HG02759 (cell line): ENCODE measurements around the gene EEFSEC.

Source experiments
- ATAC-seq: cut with Tn5 transposase; IDR thresholded peaks from one replicate; pipeline ENCODE4 v1.9.1; 2021; ENCODE audit warnings: mild to moderate bottlenecking, moderate library complexity; ENCODE audit not compliant: unreplicated experiment

EEFSEC gene

DNA sequence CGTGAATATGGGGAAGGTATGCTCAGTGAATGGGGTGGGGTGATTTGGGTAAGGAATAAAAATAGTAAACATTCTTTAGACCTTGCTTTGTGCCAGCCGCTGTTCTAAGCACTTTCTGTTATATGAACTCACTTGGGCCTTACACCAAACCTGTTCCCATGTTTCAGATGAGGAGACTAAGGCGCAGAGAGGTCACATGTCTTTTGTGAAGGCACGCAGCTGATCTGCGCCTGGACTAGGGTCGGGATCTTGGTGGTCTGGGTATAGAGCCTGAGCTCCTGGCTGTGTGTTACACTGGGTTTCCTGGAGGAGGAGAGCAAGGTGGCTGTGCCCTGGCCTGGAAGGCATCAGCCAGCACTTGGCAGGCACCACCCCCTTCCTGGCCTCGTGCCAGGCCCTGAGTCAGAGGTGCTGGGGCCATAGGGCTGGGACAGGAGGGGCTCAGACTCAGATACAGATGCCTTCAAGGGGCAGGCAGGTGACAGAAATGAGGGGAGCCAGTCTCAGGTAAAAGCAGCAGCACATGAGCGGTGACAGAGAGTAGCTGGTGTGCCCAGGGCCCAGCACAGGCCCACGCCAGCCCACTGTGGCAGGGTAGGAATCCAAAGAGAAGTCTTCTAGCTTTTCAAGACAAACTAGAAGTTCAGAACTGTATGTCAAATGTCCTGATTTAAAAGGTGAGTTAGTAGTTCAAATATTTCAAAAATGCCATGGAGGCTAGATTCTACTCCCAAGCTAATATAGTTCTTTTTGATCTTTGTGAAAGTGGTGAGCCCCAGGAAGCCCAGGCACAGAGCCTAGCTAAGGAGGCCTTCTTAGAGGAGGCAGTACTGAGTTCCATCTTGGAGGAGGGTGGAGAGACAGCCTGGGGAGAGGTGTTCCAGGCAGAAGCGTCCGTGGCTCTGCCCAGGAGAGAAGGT, 230.3 kb downstream of the EEFSEC start:
- ATAC-seq: no peak

DNA sequence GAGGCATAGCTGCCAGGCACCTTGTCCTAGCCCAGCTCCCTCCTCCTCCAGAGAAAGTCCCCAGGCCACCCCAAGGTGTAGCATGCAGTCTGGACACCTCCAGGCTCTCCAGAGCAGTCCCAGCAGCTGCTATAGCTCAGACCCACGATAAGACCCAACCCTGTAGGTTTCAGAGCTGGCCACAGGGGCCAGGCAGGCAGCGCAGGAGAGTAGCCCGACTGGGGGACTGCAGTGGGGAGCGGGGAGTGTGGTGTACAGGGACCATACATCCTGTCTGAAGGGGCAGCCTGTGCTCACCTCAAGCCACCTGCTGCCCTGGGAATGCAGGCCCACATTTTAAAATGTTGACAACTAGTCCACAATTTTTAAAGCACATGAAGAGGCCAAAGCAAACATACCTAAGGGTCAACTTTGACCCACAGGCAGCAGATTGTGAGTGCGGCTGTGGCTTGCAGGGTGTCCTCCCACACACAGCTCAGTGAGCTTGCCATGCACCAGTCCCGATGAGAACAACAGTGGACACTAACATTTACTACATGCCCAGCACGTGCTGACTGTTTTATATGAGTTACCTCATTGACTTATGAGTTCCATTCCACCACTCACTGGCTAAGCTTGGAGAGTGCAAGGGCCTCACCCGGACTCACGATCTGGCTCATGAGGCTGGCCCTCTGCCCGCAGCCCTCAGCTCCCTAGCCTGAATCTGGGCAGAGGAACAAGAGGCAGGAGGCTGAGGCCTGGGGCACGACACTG, 232.0 kb downstream of the EEFSEC start:
- no peak for ATAC-seq

DNA sequence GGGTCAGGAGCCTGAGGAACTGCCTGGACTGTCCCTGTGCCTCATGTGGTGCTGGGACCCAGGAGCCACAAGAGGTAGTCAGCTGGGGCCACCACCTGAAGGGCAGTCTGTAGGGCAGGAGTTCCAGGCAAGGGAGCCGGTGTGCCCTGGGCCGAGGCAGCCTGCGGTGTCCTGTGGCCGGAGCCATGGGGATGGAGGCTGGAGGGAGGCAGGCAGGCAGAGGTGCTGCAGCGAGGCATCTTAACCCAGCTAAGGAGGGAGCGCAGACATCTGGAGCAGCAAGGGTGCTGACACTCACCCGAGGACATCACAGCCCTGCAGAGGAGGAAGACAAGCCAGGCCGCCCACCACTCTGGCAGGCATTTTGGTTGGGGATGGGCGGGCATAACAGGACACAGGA, 235.7 kb downstream of the EEFSEC start:
- no peak for ATAC-seq

DNA sequence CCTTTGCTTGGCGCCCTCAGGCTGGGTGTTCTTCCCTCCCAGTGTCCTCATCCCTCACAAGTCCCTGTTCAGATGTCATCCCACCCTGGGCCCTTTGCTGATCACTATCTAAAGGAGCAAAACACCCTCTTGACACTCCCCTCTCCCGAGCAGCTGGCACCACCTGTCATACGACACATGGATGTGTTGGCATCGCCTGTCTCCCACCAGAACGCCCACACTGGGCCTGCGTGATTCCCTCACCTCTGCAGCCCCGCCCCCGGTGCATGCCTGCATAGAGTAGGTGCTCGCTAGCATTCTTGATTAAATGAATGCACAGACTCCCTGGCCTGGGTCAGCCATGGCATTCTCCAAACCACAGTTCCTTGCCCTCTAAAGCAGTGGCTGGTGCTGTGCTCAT, 237.6 kb downstream of the EEFSEC start:
- no peak for ATAC-seq

DNA sequence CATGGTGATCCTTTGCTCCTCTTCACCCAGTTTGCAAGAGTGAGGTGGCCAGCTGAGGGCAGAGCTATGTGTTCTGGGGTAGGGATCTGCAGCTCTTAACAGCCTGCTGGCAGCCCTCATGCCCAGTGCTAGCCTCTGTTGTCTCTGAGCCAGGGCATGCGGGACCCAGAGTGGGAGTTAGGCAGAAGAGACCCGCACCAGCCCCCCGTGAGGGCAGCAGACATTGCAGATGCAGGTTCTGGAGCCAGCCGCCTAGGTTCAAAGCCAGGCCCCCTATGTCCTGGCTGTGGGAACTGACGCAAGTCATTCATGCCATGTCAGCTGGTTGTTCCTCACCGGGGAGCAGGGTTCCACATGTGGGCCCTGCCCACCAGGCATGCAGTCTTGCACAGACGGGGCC, 238.7 kb downstream of the EEFSEC start:
- no peak for ATAC-seq

DNA sequence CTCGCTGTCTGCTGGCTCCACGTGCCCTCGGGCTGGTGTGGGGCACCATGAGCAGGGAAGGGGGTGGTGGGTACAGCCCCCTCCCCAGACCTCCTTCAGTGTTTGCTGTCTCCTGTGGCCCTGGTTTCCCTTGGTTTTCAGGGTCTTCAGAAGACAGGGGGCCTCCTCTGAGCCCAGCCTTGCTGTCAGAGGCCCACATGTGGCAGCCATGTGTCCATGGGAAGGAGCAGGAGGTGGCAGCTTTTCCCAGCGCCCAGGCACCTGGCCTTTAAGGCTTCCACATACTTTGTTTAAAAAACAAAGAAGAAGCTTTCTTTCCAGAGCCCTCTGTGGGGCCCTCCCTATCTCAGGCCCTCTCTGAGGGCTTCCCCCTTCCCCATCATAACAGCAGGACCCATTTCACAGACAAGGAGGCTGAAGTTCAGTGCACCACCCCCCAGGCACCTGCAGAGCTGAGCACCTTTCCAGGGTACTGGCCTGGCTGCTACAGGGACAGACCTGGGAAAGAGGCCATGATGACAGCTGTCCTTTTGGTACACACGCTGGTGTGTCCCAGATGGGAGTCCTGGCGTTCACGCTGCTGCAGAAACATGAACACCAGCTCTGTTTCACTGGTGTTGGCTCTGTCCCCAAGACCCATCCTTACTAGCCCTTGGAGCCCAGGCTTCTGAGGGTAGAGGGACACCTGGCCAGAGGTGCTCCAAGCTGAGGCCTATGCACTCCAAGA, 239.7 kb downstream of the EEFSEC start:
- ATAC-seq: no peak

DNA sequence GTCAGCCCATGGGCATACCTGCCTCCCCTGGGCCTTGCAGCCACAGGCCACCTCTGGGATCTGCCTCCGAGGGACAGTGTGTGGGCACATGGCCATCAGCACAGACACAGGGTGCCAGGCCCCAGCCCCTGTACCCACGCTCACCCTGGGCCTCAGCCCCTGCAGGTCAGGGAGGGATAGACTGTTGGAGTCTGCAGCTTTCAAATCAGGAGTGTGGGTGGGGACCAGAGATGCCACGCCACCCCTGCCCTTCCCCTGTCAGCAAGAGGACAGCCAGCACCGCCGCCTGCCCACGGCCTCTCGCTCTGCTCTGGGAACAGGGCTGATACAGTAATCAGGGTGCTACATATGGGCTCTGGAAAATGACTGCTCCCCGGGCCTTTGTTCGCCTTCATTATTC, 240.8 kb downstream of the EEFSEC start:
- no peak for ATAC-seq

DNA sequence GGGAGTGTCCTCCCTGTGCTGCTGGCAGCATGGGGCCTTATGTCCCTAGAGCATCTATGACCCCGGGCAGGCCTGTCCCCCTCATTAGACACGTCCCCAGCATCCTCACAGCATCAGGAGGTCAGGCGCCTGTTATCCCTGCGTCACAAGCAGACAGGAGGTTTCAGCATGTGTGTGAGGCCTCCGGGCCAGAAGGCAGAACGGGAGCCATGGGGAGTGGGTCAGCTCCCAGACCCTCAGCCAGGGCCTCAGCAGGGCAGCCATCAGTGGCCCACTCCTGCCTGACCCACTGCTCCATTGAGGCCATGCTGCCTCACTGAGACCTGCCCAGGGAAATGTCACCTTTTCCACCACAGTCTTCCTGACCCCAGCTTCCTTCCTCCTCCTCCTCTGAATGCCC, 241.8 kb downstream of the EEFSEC start:
- no peak for ATAC-seq

DNA sequence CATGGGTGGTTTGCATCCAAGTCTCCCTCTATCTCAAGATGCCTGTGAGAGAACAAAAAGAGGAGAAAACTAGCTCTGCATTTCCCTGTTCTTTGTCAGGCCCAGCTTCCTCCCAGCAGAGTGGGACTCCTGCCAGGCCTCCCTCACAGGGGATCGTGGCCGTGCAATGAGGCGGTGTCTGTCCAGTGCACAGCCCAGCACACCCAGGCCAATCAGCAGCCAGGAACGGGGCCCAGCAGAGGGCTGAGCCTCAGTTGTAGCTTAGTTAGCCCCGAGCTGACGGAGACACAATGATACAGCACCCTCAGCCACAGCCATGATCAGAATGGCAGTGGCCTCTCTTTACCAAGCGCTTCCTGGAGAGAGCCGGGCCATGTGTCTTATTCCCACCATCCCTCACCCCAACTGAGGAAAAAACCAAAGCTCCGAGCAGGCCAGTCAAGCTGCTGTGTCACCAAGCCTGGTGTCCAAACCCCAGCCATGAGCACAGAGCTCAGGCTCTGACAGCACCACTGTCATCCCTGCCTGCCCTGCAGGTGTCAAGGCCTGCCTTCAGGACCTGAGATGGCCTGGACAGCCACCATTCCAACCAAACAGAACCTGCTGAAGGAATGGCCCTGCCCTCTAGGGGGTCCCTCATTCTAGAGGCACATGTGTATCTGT, 242.3 kb downstream of the EEFSEC start:
- no peak for ATAC-seq

DNA sequence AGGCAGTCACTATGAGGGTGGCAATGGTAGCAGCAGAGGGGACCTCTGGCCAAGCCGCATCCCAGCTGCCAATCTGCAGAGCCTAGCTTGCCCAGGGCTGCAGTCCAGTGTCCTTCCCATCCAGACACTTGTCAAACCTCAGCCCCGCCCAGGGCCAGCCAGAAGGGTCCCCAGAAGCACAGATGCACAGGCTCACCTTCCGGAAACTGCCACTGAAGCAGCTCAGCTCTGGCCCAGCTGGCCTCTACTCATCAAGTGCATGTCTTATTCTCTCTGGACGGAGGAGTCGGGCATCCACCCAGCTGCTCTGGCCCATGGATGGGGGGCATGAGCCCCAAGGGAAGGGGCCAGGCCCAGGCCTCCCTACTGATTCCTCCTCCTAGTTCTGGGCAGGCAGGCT, 244.2 kb downstream of the EEFSEC start:
- no peak for ATAC-seq

DNA sequence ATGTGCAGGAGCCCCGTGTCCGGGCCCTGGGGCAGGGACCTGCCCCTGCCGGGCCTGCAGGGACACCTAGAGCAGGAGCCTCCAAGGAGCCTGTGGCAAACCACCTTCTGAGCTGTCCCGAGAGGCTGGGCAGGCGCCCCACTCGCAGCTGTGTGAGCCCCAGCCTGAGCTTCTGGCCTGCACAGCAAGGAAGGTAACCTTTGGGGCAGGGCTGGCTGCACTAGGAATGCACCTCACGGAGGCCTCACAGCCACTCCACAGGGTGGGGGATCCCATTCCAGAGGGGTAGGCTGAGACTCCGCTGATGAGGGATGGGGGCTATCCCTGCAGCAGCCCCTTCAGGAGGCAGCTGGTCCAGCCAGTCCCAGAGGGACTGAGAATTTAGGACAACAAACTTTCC, 245.3 kb downstream of the EEFSEC start:
- ATAC-seq: no peak

DNA sequence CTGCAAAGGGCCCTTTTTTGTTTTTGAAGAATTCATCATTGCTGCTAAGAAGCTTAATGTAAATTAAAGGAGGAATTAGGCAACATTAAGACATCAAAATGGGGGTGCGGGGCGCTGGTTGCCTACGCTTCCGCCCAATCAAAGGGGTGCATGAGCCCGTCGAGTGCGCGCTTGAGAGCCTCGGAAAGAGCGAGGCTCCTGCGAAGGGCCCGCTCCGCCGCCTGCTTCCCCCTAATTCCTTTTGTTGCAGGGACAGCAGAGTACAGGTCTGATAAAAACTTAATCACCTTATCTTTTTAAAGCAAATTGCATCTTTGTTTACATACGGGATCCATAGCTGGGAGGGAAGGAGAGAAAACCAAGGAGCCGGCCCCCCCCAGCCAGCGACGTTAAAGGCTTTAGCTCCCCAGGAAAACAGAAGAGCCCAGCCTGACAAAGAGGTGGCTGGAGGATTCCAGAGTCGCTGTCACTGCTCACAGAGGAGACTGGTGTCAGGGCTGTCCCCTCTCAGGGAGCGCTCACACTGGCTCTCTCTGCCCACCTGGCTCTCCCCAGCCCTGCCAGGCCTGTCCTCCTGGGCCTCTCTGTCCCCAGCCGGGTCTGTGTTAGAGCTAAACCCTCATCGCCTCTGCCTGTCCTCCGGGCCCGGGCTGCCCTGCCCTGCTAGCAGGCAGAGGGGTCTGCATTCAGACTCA, 246.1 kb downstream of the EEFSEC start:
- no peak for ATAC-seq

DNA sequence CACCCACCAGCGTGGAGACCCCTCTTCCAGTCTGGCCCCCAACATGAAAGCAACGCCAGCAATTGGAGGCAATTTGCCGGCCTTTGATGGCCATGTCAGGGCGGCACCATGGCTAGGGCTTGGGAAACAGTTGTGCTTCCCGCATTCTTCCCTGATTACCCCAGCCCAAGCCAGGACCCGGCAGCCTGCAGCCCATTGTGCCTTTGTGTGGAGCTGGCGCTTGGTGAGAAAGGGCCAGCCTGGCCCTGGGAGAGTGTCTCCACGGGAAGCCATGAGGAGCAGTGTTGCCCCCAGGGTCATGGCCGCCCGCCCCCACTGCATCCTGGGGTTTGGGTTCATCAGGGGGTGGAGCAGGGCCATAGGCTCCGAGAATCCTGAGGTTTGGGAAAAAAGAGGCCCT, 247.4 kb downstream of the EEFSEC start:
- no peak for ATAC-seq

DNA sequence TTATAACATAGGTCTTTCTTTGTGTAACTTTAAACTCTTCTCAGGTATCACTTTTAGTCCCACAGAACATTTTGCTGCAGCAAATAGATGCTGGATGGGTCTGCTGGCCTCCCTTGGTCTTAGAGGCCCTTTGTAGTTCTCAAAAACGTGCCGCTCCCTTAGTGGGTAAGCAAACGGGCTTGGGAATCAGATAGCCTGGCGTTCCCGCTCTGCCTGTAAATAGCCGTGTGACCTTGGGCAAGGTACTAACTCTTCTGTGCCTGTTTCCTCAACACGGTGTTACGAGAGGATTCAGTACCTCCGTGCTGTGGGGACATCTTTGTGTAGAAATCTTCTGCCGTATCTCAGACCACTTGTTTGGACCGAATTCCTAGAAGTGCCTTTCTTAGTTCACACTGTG, 249.0 kb downstream of the EEFSEC start:
- ATAC-seq: no peak

DNA sequence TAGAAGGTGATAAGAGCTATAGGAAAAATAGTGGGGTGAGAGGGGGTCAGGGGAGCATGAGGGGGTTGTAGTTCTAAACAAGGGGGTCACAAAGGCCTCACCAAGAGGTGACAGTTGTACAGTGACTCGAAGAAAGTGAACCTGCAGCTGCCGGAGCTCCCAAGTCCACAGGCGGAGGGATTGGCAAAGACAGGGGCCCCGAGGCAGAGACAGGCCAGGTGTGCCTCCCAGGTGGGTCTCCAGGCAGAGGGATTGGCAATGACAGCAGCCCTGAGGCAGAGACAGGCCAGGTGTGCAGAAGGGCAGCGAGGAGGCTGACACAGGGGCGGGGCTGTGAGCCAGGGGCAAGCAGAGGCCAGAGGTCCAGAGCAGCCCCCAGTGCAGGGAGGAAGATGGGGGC, 249.7 kb downstream of the EEFSEC start:
- ATAC-seq: no peak

DNA sequence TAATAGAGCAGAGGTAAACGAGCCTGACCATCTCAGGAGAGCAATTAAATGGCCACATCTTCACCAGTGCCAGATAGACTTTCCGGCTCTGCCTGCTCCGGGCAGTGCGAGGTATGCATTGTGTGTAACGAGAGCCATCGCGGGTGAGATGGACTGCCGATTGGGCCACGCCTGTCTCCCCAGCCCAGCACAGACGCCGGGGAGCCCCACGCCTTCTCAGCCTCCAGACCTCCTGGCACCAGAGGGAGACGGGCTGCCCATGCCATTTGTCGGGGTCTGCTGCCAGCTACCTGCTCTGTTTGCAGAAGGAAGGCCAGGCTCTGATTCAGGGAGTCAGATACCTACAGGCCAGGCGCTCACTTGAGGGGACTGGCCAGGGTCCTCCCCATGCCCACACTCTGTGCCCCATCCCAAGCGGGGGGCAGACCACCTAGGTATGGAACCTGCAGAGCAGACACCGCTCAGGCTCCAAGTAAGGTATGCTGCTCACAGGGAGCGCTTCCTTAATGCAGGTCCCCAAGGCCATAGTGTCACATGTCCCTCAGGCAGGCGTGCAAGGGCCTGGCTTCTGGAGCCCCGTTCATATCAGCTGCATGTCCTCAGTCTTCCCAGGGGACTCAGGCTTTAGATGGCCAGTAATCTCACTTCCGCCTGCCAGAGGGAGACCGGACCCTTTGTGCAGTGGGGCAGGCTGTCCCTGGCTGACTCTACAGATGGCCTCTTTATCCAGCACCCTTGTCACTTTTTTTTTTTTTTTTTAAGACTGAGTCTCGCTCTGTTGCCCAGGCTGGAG, 251.2 kb downstream of the EEFSEC start:
- ATAC-seq: no peak

DNA sequence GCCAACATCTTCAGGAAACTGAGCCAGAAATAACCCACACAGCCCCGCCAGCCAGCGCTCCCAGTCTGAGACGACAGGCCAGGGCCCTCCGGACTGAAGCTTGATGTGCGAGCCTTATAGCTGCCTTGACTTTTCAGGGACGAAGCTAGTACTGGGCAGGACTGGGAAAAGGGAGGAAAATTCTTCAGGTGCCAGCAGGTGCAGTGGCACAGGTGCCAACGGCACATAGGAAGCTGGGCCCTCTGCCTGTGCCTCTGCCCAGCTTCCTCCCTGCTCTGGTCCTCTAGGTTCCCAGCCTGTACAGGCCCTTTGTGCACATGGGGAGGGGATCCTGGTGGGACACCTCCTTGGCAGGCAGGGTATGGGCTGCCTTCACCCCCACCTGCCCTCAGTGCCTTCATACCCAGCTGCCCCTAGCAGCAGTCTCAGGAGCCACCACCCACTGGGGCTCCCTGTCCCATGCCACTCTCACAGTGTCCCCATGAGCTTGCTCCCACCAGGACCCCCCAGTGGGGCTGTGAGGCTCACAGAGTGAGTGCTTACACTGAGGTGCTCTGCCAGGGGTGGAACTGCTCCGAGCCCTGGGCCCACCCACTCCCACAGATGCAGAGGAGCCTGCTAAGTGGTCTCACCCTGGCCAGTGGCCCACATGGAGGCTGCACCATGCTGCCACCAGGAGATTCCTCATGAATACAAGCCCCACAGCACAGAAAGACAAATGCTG, 252.4 kb downstream of the EEFSEC start:
- ATAC-seq: no peak

DNA sequence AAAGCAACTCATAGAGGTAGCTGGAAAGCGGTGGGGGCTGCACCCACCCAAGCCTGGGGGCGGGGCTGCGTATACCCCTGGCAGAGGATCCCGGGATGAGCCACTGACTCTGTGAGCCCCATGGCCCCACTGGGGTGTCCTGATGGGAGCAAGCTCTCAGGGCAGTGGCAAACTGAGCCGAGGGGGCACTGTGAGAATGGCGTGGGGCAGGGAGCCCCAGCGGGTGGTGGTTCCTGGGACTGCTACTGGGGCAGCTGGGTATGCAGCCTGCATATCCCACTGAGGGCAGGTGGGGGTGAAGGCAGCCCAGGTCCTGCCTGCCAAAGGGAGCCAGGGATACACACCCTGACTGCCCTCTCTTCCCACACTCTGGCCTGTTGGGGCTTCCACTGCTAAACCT, 254.0 kb downstream of the EEFSEC start:
- ATAC-seq: no peak
